Activated naive CD8-positive, alpha-beta T cell treated with anti-CD3 and anti-CD28 coated beads for 36 hours (primary cell): Measurements from ENCODE around the gene UBR1. TPM values are rescaled to one million over a fixed set of nuclear protein-coding genes. Genes with fewer than 3 reads are reported as not detected.
"Not testable (repeated sequence)": the region's sequence is repeated elsewhere in the genome, so short reads cannot be mapped to it uniquely, and the experiment has no call there.

ENCODE experiments used
- DNase-seq: peaks from one replicate; pipeline ENCODE4 v3.0.0; 2021
- H3K27ac Mint-ChIP-seq: one replicate; pipeline ENCODE4 v1.8.0; 2022; ENCODE audit warnings: mild to moderate bottlenecking, moderate library complexity, mixed read lengths
- H3K27me3 Mint-ChIP-seq: one replicate; pipeline ENCODE4 v1.8.0; 2022; ENCODE audit warnings: mild to moderate bottlenecking, mixed read lengths
- H3K36me3 Mint-ChIP-seq: one replicate; pipeline ENCODE4 v1.8.0; 2021; ENCODE audit warnings: mild to moderate bottlenecking, mixed read lengths
- H3K4me1 Mint-ChIP-seq: one replicate; pipeline ENCODE4 v1.8.0; 2021; ENCODE audit warnings: mixed read lengths
- H3K4me3 Mint-ChIP-seq: one replicate; pipeline ENCODE4 v1.8.0; 2022; ENCODE audit warnings: mild to moderate bottlenecking, moderate library complexity, mixed read lengths
- H3K9me3 Mint-ChIP-seq: one replicate; pipeline ENCODE4 v1.8.0; 2022; ENCODE audit warnings: mixed read lengths
- total RNA-seq, 2 experiments: library from RNA; stranded (reverse); gene quantifications; one replicate each; pipeline ENCODE4 v1.2.3, GENCODE V29; 2021

The UBR1 gene
- total RNA-seq, 2 experiments from 2014 or later = 27.5 to 31.3 TPM

DNA sequence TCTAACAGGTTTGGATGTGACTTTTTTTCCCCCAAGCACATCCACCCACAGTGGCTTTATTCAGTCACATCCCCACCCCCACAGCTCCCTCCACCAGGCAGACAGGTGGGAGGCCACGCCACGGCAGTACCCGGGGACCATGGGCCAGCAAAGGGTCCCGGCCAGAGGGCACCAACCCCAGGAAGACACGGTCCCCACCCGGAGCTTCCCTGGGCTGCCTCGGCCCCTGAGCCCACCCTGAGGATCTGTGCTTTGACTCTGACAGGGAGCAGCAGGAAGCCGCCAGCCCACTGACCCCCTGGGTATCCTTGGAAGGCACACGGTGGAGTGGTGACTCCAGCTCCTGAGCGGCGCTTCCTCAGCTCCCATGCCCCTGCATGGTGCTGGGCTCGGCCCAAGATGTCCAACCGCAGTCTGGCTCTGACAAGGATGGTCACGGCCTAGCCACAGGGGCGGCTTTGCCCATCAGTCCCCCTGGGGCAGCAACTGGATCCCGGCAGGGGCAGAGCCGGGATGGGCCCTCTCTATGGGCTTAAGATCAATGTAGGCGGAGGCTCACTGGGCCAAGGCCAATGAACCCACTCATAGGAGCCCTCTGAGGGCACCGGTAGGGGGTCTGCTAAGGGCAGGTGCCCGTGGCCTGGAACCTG is 119.0 kb downstream of the UBR1 start:
- Mint-ChIP-seq H3K36me3 (peaks cover 8% of the 10 kb centered on the region), H3K27me3 (no peaks in the 10 kb centered on the region), H3K4me1 (no peaks in the 10 kb centered on the region), H3K4me3 (no peak overlapping the region), H3K27ac (no peak overlapping the region), H3K9me3 (no peaks in the 10 kb centered on the region)
- no peak for DNase-seq

- Mint-ChIP-seq H3K27me3 (no peaks in the 10 kb centered on the region), H3K4me3 (no peak overlapping the region), H3K4me1 (no peaks in the 10 kb centered on the region), H3K9me3 (no peaks in the 10 kb centered on the region), H3K36me3 (peaks cover 10% of the 10 kb centered on the region), H3K27ac (no peak overlapping the region)
- DNase-seq = no peak
These were observed 121.3 kb downstream of the UBR1 start for GRCh38 chr15:42984493-42985034.

GRCh38 chr15:42979113-42979512 is 126.7 kb downstream of the UBR1 start:
- H3K9me3 Mint-ChIP-seq, H3K4me1 Mint-ChIP-seq, DNase-seq, H3K4me3 Mint-ChIP-seq, H3K27ac Mint-ChIP-seq, H3K27me3 Mint-ChIP-seq: not testable (repeated sequence)
- peaks cover 26% of the 10 kb centered on the region for H3K36me3 Mint-ChIP-seq

DNA sequence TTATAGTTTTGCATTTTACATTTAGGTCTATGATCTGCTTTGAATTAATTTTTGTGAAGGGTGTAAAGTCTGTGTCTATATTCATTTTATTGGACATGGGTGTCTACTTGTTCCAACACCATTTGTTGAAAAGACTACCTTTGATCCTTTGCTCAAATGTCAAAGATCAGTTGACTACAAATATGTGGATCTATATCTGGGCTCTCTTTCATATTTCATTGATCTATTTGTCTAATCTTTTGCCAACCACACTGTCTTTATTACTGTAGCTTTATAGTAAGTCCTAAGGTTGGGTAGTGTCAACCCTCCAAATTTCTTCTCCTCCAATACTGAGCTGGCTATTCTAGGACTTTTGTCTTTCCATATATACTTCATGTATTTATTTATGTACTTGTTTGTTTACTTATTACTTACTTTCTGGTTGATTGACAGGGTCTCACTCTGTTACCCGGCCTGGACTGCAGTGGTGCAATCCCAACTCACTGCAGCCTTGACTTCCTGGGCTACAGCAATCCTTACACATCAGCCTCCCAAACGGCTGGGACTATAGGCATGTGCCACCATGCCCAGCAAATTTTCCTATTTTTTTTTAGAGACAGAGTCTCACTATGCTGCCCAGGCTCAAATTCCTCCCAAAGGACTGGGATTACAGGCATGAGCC is 131.5 kb downstream of the UBR1 start:
- Mint-ChIP-seq H3K27me3 (no peaks in the 10 kb centered on the region), H3K9me3 (no peaks in the 10 kb centered on the region), H3K36me3 (peaks cover 57% of the 10 kb centered on the region), H3K4me1 (no peaks in the 10 kb centered on the region), H3K27ac (no peak overlapping the region), H3K4me3 (no peak overlapping the region)
- DNase-seq = no peak

DNA sequence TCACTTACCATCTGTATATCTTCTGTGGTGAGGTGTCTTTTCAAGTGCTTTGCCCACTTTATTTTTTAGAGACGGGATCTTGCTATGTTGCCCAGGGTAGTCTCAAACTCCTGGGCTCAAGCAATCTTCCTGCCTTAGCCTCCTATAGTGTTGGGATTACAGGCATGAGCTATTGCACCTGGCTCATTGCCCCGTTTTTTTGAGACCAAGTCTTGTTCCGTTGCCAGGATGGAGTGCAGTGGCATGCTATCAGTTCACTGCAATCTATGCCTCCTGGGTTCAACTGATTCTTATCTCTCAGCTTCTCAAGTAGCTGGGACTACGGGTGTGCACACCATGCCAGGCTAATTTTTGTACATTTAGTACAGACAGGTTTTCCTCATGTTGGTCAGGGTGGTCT is 132.7 kb downstream of the UBR1 start:
- peaks cover 63% of the 10 kb centered on the region for H3K36me3 Mint-ChIP-seq

GRCh38 chr15:42971830-42972229 is 134.0 kb downstream of the UBR1 start:
- Mint-ChIP-seq H3K4me3 (no peak overlapping the region), H3K36me3 (peaks cover 62% of the 10 kb centered on the region), H3K27me3 (no peaks in the 10 kb centered on the region), H3K9me3 (no peaks in the 10 kb centered on the region), H3K4me1 (no peaks in the 10 kb centered on the region), H3K27ac (no peak overlapping the region)
- no peak for DNase-seq

More for the DNA sequence above, 132.7 kb downstream of the UBR1 start:
- Mint-ChIP-seq H3K4me1 (no peaks in the 10 kb centered on the region), H3K9me3 (no peaks in the 10 kb centered on the region), H3K27ac (no peak overlapping the region), H3K27me3 (no peaks in the 10 kb centered on the region), H3K4me3 (no peak overlapping the region)
- DNase-seq = no peak

DNA sequence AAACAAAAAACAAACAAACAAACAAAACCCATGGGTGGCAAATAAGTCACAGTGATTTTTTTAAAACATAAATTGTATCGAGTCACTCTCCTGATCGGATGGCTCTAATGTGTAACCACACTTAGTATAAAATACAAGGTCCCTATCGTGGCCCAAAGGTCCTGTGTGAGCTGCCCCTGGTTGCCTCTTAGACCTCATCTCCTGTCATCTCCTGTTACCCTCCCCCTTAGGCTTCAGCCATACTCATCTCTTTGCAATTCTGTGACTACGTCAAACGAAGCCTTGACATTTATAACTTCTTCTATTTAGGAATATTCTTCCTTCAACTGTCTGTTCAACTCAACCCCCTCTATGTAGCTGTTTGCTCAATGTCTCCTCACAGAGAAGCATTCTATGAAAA is 141.4 kb downstream of the UBR1 start:
- H3K36me3 Mint-ChIP-seq = peaks cover 22% of the 10 kb centered on the region
- no peak overlapping the region for H3K27ac Mint-ChIP-seq
- no peak overlapping the region for H3K4me3 Mint-ChIP-seq
- H3K27me3 Mint-ChIP-seq = no peaks in the 10 kb centered on the region
- no peaks in the 10 kb centered on the region for H3K4me1 Mint-ChIP-seq
- DNase-seq = no peak
- no peaks in the 10 kb centered on the region for H3K9me3 Mint-ChIP-seq

DNA sequence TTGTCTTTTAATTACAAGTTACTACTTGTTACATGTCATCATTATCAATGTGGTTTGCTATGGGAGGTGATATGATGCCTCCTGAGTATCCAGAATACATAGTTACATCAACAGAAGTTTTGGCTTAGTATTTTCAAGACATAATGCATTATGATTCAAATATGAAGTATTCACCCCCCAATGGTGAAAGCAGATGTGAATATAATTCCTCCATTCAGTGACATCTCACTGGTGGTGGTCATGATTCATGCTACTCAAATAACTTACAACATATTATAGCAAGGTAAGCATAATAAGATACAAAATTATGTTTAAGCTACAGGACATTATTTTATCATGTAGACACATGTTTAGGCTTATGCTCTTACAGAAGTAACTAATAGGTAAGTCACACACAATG is 150.3 kb downstream of the UBR1 start:
- Mint-ChIP-seq H3K27me3 (no peaks in the 10 kb centered on the region), H3K4me1 (peaks cover 7% of the 10 kb centered on the region), H3K36me3 (peaks cover 44% of the 10 kb centered on the region), H3K27ac (no peak overlapping the region), H3K4me3 (no peak overlapping the region), H3K9me3 (peaks cover 3% of the 10 kb centered on the region)
- no peak for DNase-seq

- H3K27me3 Mint-ChIP-seq = no peaks in the 10 kb centered on the region
- H3K4me1 Mint-ChIP-seq = peaks cover 7% of the 10 kb centered on the region
- DNase-seq = no peak
- no peak overlapping the region for H3K27ac Mint-ChIP-seq
- peaks cover 53% of the 10 kb centered on the region for H3K36me3 Mint-ChIP-seq
- H3K9me3 Mint-ChIP-seq = peaks cover 3% of the 10 kb centered on the region
- no peak overlapping the region for H3K4me3 Mint-ChIP-seq
These were observed 151.5 kb downstream of the UBR1 start for GRCh38 chr15:42954291-42954690.

GRCh38 chr15:42948898-42949297 is 156.9 kb downstream of the UBR1 start:
- H3K27me3 Mint-ChIP-seq, DNase-seq, H3K27ac Mint-ChIP-seq, H3K9me3 Mint-ChIP-seq, H3K4me1 Mint-ChIP-seq, H3K4me3 Mint-ChIP-seq: not testable (repeated sequence)
- H3K36me3 Mint-ChIP-seq = peaks cover 46% of the 10 kb centered on the region

- Mint-ChIP-seq H3K27me3 (no peaks in the 10 kb centered on the region), H3K9me3 (no peaks in the 10 kb centered on the region), H3K36me3 (peaks cover 10% of the 10 kb centered on the region), H3K4me3 (no peak overlapping the region), H3K27ac (no peak overlapping the region), H3K4me1 (no peaks in the 10 kb centered on the region)
- DNase-seq = no peak
These were observed 165.3 kb downstream of the UBR1 start for GRCh38 chr15:42940527-42940926.

GRCh38 chr15:42939841-42940240 is 166.0 kb downstream of the UBR1 start:
- H3K4me1 Mint-ChIP-seq = no peaks in the 10 kb centered on the region
- no peak overlapping the region for H3K4me3 Mint-ChIP-seq
- no peak overlapping the region for H3K27ac Mint-ChIP-seq
- no peaks in the 10 kb centered on the region for H3K27me3 Mint-ChIP-seq
- H3K9me3 Mint-ChIP-seq = no peaks in the 10 kb centered on the region
- DNase-seq = no peak
- peaks cover 6% of the 10 kb centered on the region for H3K36me3 Mint-ChIP-seq

DNA sequence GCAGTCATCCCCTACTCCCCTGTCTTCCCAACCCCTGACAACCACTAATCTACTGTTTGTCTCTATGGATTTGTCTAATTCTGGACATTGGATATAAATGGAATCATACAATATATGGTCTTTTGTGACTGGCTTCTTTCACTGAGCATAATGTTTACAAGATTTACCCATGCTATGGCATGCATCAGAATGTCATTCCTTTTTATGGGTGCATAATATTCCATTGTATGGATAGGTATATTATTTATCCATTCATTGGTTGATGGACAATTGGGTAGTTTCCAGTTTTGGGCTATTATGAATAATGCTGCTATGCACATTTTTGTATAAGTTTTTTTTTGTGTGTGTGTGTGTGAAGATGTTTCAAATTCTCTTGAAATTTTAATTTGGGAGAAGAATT is 168.7 kb downstream of the UBR1 start:
- Mint-ChIP-seq H3K27ac (no peak overlapping the region), H3K9me3 (no peaks in the 10 kb centered on the region), H3K4me1 (no peaks in the 10 kb centered on the region), H3K36me3 (peaks cover under 1% of the 10 kb centered on the region), H3K4me3 (no peak overlapping the region), H3K27me3 (no peaks in the 10 kb centered on the region)
- no peak for DNase-seq

DNA sequence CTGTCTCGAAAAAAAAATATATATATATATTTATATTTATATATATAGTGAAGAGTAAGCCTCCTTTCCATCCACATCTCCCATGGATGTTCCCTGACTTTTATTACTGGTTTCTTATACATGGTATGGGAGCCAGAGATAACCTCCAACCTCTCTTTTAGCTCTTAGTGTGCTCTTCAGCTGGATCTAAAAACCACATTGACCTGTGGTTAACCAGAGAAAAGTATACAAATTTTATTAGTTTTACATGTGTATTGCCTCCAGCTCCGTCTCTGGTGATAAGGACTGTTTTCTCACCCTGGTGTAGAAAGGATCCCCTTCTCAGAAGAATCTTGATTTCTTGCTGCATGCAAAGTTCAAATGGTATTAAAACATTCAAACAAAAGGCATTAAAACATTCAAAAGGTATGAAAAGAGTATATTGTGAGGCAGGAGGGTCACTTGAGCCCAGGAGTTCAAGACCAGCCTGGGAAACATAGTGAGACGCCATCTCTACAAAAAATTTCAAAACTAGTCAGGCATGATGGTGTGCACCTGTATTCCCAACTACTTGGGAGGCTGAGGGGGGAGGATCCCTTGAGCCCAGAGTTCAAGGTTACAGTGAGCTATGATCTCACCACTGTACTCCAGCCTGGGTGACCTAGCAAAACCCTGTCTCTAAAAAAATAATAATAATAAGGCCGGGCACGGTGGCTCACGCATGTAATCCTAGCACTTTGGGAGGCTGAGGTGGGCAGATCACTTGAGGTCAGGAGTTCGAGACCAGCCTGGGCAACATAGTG is 171.8 kb downstream of the UBR1 start:
- no peak overlapping the region for H3K4me3 Mint-ChIP-seq
- H3K27me3 Mint-ChIP-seq = no peaks in the 10 kb centered on the region
- no peak for DNase-seq
- H3K9me3 Mint-ChIP-seq = no peaks in the 10 kb centered on the region
- no peaks in the 10 kb centered on the region for H3K4me1 Mint-ChIP-seq
- H3K27ac Mint-ChIP-seq = no peak overlapping the region
- H3K36me3 Mint-ChIP-seq = no peaks in the 10 kb centered on the region

- Mint-ChIP-seq H3K4me3 (no peak overlapping the region), H3K36me3 (no peaks in the 10 kb centered on the region), H3K27me3 (no peaks in the 10 kb centered on the region), H3K4me1 (no peaks in the 10 kb centered on the region), H3K27ac (no peak overlapping the region), H3K9me3 (no peaks in the 10 kb centered on the region)
- DNase-seq = no peak
These were observed 172.9 kb downstream of the UBR1 start for GRCh38 chr15:42932833-42933515.
